Left kidney (tissue), 2 donors: Measurements from ENCODE around the gene CWH43. TPM values are rescaled to one million over a fixed set of nuclear protein-coding genes. Genes with fewer than 3 reads are reported as not detected.
"Not testable (repeated sequence)": the region's sequence is repeated elsewhere in the genome, so short reads cannot be mapped to it uniquely, and the experiment has no call there.

Experiments
- DNase-seq: peaks from one replicate; pipeline ENCODE4 v3.0.0-alpha.2; 2013
- polyA plus RNA-seq: library from polyadenylated mRNA; unstranded; fragments of 120-200 nt; gene quantifications from one replicate; pipeline ENCODE4 v1.2.1, GENCODE V29; 2013; ENCODE audit not compliant: insufficient read length

The CWH43 gene
- polyA plus RNA-seq, 1 donor: 7.4 TPM

DNA sequence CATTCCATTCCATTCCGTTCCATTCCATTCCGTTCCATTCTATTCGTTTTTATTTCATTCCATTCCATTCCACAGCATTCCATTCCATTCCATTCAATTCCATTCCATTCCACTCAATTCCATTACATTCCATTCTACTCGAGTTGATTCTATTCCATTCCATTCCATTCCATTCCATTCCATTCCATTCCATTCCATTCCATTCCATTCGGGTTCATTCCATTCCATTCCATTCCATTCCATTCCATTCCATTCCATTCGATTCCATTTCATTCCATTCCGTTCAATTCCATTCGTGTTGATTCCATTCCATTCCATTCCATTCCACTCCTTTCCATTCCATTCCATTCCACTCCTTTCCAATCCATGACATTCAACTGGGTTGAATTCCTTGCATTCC, 110.6 kb downstream of the CWH43 start:
- not testable (repeated sequence) for DNase-seq

GRCh38 chr4:49097071-49097470, 111.0 kb downstream of the CWH43 start:
- DNase-seq: not testable (repeated sequence)

DNA sequence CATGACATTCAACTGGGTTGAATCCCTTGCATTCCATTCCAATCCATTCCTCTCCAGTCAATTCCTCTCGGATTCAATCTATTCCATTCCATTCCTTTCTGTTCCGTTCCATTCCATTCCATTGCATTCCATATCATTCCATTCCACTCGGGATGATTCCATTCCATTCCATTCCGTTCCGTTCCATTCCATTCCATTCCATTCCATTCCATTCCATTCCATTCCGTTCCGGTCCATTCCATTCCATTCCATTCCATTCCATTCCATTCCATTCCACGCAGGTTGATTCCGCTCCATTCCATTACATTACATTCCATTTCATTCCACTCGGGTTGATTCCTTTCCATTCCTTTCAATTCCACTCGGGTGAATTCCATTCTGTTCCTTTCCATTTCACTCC, 111.4 kb downstream of the CWH43 start:
- DNase-seq: not testable (repeated sequence)

GRCh38 chr4:49098034-49098759, 112.1 kb downstream of the CWH43 start:
- DNase-seq: not testable (repeated sequence)

DNA sequence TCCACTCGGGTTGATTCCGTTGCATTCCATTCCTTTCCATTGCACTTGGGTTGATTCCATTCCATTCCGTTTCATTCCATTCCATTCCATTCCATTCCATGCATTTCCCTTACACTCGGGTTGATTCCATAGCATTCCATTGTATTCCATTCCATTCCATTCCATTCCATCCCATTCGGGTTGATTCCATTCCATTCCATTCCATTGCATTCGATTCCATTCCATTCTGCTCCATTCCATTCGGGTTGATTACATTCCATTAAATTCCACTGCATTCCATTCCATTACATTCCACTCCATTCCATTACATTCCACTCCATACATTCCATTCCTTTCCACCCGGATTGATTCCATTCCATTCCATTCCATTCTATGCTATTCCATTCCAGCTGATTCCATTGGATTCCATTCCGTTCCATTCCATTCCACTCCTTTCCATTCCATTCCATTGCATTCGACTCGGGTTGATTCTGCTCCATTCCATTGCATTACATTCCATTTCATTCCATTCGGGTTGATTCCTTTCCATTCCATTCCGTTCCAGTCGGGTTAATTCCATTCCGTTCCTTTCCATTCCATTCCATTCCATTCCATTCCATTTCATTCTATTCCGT, 113.9 kb downstream of the CWH43 start:
- not testable (repeated sequence) for DNase-seq

DNA sequence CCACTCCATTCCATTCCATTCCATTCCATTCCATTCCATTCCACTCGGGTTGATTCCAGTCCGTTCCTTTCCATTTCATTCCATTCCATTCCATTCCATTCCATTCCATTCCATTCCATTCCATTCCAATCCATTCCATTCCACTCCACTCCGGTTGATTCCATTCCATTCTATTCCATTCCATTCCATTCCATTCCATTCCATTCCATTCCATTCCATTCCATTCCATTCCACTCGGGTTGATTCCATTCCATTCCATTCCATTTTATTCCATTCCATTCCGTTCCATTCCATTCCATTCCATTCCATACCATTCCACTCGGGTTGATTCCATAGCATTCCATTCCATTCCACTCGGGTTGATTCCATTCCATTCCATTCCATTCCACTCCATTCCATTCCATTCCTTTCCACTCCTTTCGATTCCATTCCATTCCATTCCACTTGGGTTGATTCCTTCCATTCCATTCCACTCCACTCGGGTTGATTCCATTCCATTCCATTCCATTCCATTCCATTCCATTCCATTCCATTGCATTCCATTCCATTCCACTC, 116.3 kb downstream of the CWH43 start:
- DNase-seq: not testable (repeated sequence)

DNA sequence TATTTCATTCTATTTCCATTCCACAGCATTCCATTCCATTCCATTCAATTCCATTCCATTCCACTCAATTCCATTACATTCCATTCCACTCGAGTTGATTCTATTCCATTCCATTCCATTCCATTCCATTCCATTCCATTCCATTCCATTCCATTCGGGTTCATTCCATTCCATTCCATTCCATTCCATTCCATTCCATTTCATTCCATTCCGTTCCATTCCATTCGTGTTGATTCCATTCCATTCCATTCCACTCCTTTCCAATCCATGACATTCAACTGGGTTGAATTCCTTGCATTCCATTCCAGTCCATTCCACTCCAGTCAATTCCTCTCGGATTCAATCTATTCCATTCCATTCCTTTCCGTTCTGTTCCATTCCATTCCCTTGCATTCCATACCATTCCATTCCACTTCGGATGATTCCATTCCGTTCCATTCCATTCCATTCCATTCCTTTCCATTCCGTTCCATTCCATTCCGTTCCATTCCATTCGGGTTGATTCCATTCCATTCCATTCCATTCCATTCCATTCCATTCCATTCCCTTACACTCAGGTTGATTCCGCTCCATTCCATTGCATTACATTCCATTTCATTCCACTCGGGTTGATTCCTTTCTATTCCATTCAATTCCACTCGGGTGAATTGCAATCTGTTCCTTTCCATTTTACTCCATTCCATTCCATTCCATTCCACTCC, 117.5 kb downstream of the CWH43 start:
- DNase-seq: not testable (repeated sequence)

DNA sequence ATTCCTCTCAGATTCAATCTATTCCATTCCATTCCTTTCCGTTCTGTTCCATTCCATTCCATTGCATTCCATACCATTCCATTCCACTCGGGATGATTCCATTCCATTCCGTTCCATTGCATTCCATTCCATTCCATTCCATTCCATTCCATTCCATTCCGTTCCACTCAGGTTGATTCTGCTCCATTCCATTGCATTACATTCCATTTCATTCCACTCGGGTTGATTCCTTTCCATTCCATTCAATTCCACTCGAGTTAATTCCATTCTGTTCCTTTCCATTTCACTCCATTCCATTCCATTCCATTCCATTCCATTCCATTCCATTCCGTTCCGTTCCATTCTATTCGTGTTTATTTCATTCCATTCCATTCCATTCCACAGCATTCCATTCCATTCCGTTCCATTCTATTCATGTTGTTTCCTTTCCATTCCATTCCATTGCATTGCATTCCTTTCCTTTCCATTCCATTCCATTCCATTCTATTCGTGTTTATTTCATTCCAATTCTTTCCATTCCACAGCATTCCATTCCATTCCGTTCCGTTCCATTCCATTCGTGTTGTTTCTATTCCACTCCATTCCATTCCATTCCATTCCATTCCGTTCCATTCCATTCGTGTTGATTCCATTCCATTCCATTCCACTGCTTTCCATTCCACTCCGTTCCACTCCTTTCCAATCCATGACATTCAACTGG, 118.3 kb downstream of the CWH43 start:
- DNase-seq: not testable (repeated sequence)

GRCh38 chr4:49105248-49105904, 119.3 kb downstream of the CWH43 start:
- not testable (repeated sequence) for DNase-seq

GRCh38 chr4:49107262-49107661, 121.2 kb downstream of the CWH43 start:
- DNase-seq: not testable (repeated sequence)

DNA sequence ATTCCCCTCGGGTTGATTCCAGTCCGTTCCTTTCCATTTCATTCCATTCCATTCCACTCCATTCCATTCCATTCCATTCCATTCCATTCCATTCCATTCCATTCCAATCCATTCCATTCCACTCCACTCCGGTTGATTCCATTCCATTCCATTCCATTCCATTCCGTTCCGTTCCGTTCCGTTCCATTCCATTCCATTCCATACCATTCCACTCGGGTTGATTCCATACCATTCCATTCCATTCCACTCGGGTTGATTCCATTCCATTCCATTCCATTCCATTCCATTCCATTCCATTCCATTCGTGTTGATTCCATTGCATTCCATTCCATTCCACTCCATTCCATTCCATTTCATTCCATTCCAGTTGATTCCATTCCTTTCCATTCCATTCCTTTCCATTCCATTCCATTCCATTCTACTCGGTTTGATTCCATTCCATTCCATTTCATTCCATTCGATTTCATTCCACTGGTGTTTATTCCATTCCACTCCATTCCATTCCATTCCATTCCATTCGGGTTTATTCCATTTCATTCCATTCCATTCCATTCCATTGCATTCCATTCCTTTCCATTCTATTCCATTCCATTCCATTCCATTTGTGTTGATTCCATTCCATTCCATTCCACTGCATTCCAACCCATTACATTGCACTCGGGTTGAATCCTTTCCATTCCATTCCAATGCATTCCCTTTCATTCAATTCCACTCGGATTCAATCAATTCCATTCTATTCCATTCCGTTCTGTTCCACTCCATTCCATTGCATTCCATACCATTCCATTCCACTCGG, 122.3 kb downstream of the CWH43 start:
- not testable (repeated sequence) for DNase-seq

DNA sequence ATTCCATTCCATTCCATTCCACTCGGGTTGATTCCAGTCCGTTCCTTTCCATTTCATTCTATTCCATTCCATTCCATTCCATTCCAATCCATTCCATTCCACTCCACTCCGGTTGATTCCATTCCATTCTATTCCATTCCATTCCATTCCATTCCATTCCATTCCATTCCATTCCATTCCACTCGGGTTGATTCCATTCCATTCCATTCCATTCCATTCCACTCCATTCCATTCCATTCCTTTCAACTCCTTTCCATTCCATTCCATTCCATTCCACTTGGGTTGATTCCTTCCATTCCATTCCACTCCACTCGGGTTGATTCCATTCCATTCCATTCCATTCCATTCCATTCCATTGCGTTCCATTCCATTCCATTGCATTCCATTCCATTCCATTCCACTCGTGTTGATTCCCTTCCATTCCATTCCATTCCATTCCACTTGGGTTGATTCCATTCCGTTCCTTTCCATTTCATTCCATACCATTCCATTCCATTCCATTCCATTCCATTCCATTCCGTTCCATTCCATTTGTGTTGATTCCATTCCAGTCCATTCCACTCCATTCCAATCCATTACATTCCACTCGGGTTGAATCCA, 123.6 kb downstream of the CWH43 start:
- DNase-seq: not testable (repeated sequence)

DNA sequence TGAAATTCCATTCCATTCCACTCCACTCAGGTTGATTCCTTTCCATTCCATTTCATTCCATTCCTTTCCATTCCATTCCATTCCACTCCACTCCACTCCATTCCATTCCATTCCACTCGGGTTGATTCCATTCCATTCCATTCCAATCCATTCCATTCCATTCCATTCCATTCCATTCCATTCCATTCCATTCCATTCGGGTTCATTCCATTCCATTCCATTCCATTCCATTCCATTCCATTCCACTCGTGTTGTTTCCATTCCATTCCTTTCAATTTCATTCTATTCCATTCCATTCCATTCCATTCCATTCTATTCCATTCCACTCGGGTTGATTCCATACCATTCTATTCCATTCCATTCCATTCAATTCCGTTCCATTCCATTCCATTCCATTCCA, 124.5 kb downstream of the CWH43 start:
- not testable (repeated sequence) for DNase-seq

Other genes with a start within 250 kb of the CWH43 start
- 60.6 TPM for gene FRYL, start 206.0 kb upstream of the CWH43 start, polyA plus RNA-seq
- gene OCIAD1, start 155.2 kb upstream of the CWH43 start, polyA plus RNA-seq: 296 TPM
- 209 TPM for gene OCIAD2, start 79.5 kb upstream of the CWH43 start, polyA plus RNA-seq